ENCODE measurements around the gene DZANK1. TPM values are rescaled to one million over a fixed set of nuclear protein-coding genes. Genes with fewer than 3 reads are reported as not detected.
A peak's percentile ranks its signal among the peaks of the same experiment; 100 is the strongest.

Gene DZANK1
- total and polyA plus RNA-seq, 9 of the 15 experiments (the other 6 are each of a cell fraction or from before 2014, with no cell fraction given) = 0.04 to 0.18 (median 0.11) TPM; not detected in 2

GRCh38 chr20:18496740-18497592 is 30.1 kb upstream of the DZANK1 start, which contains the start of gene RBBP9 (continued):
- TF ChIP-seq ZNF655 (CRISPR knock-in tag; IDR thresholded peaks at IDR 0.05) (no peak), ZNF134 (CRISPR knock-in tag; conservative IDR thresholded peaks at IDR 0.05) (no peak), BRF2 (IDR thresholded peaks at IDR 0.05; ENCODE audit: borderline replicate concordance, insufficient read depth, insufficient read length) (no peak), ZNF318 (IDR thresholded peaks at IDR 0.05; ENCODE audit: borderline replicate concordance in 1 of 2, low read depth in 1 of 2) (no peak), CTCFL (IDR thresholded peaks at IDR 0.05; ENCODE audit: borderline replicate concordance, insufficient read depth, low read depth, low read length, poor library complexity, severe bottlenecking) (no peak), TAF7 (tag; IDR thresholded peaks at IDR 0.05) (no peak), EWSR1 (IDR thresholded peaks at IDR 0.05; ENCODE audit: borderline replicate concordance, low read depth, partially characterized antibody) (no peak), ZNF232 (CRISPR knock-in tag; IDR thresholded peaks at IDR 0.05) (no peak), ATF1 (CRISPR knock-in tag; IDR thresholded peaks at IDR 0.05) (no peak), ATF1 (tag; IDR thresholded peaks at IDR 0.05) (peak; percentile 27; the same call in 1 of the 2 replicates), VEZF1 (CRISPR knock-in tag; IDR thresholded peaks at IDR 0.05) (peak; percentile 26; the same call in 1 of the 2 replicates)
